Uterus (tissue), 4 donors: ENCODE results near the gene ZC3H12D. TPM values are rescaled to one million over a fixed set of nuclear protein-coding genes. Genes with fewer than 3 reads are reported as not detected.

Experiments used
- DNase-seq, 2 donors: peaks; one replicate each; pipeline ENCODE4 v3.0.0-alpha.2; 2019 to 2020
- H3K27ac ChIP-seq, 2 donors: fragments of 200-600 bp; sonication (generic); 1 replicate in 1 of 2; 2 replicates in 1 of 2; pipeline ENCODE4 v1.5.1; 2016 to 2018
- H3K27me3 ChIP-seq, 2 donors: fragments of 200-600 bp; sonication (generic); one replicate each; pipeline ENCODE4 v1.5.1; 2018 to 2019; ENCODE audit warnings: control low read depth in 1 of 2
- H3K36me3 ChIP-seq, 2 donors: fragments of 200-600 bp; sonication (generic); one replicate each; pipeline ENCODE4 v1.5.1; 2019; ENCODE audit warnings: control low read depth in 1 of 2
- H3K4me1 ChIP-seq, 2 donors: fragments of 200-600 bp; sonication (generic); one replicate each; pipeline ENCODE4 v1.5.1; 2018 to 2019; ENCODE audit warnings: control low read depth in 1 of 2
- H3K4me3 ChIP-seq, 2 donors: fragments of 200-600 bp; sonication (generic); 1 replicate in 1 of 2; 2 replicates in 1 of 2; pipeline ENCODE4 v1.5.1; 2018 to 2019; ENCODE audit warnings: mild to moderate bottlenecking in 1 of 2
- H3K9me3 ChIP-seq, 2 donors: fragments of 200-600 bp; sonication (generic); one replicate each; pipeline ENCODE4 v1.5.1; 2019; ENCODE audit warnings: control low read depth in 1 of 2
- CTCF ChIP-seq, 4 experiments: fragments of 200-600 bp in 2 of 4; fragments of 450-650 bp in 2 of 4; sonication (generic) in 2 of 4; IDR thresholded peaks; one replicate each; pipeline ENCODE4 v1.5.1; 2016 to 2019; ENCODE audit warnings: antibody characterized with exemption in 4 of 4, mild to moderate bottlenecking in 2 of 4, moderate library complexity in 1 of 4
- POLR2A ChIP-seq, 2 donors: fragments of 450-650 bp; IDR thresholded peaks; one replicate each; pipeline ENCODE4 v1.6.1; 2016; ENCODE audit warnings: antibody characterized with exemption in 2 of 2, mild to moderate bottlenecking in 1 of 2, moderate library complexity in 1 of 2
- intact Hi-C: fragments of 100-400 bp; cut with DNase I; formaldehyde crosslinking; loops from one replicate; pipeline ENCODE4 v1.15.1; 2023; ENCODE audit warnings: low total_unique reads
- total RNA-seq, 4 donors: library from RNA; depleted of rRNA in 3 of 4; stranded (reverse); fragments of >200 nt in 3 of 4; gene quantifications; one replicate each; pipeline versions ENCODE4 v1.1.0 to v1.2.4, GENCODE V29; 2014 to 2023
- donor health status: DM: yes; HTN: yes; CAD: no.

ZC3H12D gene
- total RNA-seq, 4 donors from 2014 or later, result 0.26 to 1.7 (median 0.40) TPM; not detected in 1

GRCh38 chr6:149493761-149494320 is 9.0 kb upstream of the ZC3H12D start:
- no peak for DNase-seq
- H3K36me3 ChIP-seq, result no peaks in the 10 kb centered on the region
- H3K4me3 ChIP-seq, result no peak overlapping the region
- intact Hi-C loops, result no loop called here
- no peaks in the 10 kb centered on the region for H3K27me3 ChIP-seq
- H3K4me1 ChIP-seq, result no peaks in the 10 kb centered on the region
- no peak overlapping the region for H3K27ac ChIP-seq
- TF ChIP-seq POLR2A (IDR thresholded peaks at IDR 0.05) (no peak), CTCF (IDR thresholded peaks at IDR 0.05) (no peak)
- no peaks in the 10 kb centered on the region for H3K9me3 ChIP-seq

GRCh38 chr6:149492798-149493343 is 8.1 kb upstream of the ZC3H12D start:
- no peak for DNase-seq
- no peaks in the 10 kb centered on the region for H3K4me1 ChIP-seq
- no peaks in the 10 kb centered on the region for H3K9me3 ChIP-seq
- intact Hi-C loops, result no loop called here
- no peak overlapping the region for H3K4me3 ChIP-seq
- H3K27ac ChIP-seq, result no peak overlapping the region
- no peaks in the 10 kb centered on the region for H3K36me3 ChIP-seq
- no peaks in the 10 kb centered on the region for H3K27me3 ChIP-seq
- TF ChIP-seq POLR2A (IDR thresholded peaks at IDR 0.05) (no peak), CTCF (IDR thresholded peaks at IDR 0.05) (no peak)

- intact Hi-C loops, result no loop called here
- no peaks in the 10 kb centered on the region for H3K9me3 ChIP-seq
- H3K4me1 ChIP-seq, result no peaks in the 10 kb centered on the region
- no peaks in the 10 kb centered on the region for H3K36me3 ChIP-seq
- no peak for DNase-seq
- no peak overlapping the region for H3K4me3 ChIP-seq
- no peaks in the 10 kb centered on the region for H3K27me3 ChIP-seq
- TF ChIP-seq CTCF (IDR thresholded peaks at IDR 0.05) (no peak), POLR2A (IDR thresholded peaks at IDR 0.05) (no peak)
- no peak overlapping the region for H3K27ac ChIP-seq
Observed at GRCh38 chr6:149489967-149490366, 5.2 kb upstream of the ZC3H12D start.

DNA sequence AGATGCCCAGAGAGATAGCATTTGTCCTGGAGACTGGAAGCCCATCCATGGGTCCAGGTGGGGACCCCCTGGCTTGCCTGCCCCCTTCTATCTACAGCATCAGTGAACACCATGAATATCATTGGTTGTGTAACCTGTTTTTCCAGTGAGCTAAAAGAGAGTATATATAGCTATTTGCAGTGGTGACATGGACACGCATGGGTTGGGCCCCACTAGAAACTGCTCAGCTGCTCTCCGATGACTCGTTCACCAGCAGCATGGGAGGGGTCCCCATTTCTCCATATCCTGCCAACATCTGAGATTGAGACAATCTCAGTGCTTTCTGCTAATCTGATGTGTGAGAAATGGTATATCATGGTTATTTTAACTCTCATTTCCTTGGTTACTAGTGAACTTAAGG is 4.0 kb upstream of the ZC3H12D start:
- Histone ChIP-seq H3K9me3 (no peaks in the 10 kb centered on the region), H3K4me1 (no peaks in the 10 kb centered on the region), H3K27me3 (no peaks in the 10 kb centered on the region), H3K27ac (no peak overlapping the region), H3K4me3 (no peak overlapping the region), H3K36me3 (no peaks in the 10 kb centered on the region)
- intact Hi-C loops, result no loop called here
- TF ChIP-seq CTCF (IDR thresholded peaks at IDR 0.05) (no peak), POLR2A (IDR thresholded peaks at IDR 0.05) (no peak)
- DNase-seq, result no peak

DNA sequence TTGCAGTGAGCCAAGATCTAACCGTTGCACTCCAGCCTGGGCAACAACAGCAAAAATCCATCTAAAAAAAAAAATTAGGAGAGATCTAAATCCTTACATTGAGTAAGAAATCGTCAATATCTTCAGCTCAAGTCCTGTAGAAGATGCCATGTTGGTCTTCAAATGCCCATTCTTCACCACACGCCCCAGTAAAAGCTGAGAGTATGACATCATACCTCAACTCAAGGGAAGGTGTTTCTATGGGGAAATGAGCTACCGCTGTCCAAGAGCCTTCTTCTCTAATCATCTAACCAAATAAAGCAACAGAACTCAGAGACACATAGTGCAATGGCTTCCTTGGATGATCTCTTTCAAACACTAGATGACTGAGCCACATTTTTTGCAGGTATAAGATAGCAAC is 2.5 kb upstream of the ZC3H12D start:
- H3K27ac ChIP-seq, result no peak overlapping the region
- no peaks in the 10 kb centered on the region for H3K36me3 ChIP-seq
- H3K9me3 ChIP-seq, result no peaks in the 10 kb centered on the region
- no peaks in the 10 kb centered on the region for H3K4me1 ChIP-seq
- H3K27me3 ChIP-seq, result no peaks in the 10 kb centered on the region
- TF ChIP-seq CTCF (IDR thresholded peaks at IDR 0.05) (no peak), POLR2A (IDR thresholded peaks at IDR 0.05) (no peak)
- no peak overlapping the region for H3K4me3 ChIP-seq
- intact Hi-C loops, result no loop called here
- DNase-seq, result no peak
